HG02759 (cell line): ENCODE data around the gene STX8.

ENCODE experiments used
- ATAC-seq: cut with Tn5 transposase; IDR thresholded peaks from one replicate; pipeline ENCODE4 v1.9.1; 2021; ENCODE audit warnings: mild to moderate bottlenecking, moderate library complexity; ENCODE audit not compliant: unreplicated experiment

The STX8 gene

DNA sequence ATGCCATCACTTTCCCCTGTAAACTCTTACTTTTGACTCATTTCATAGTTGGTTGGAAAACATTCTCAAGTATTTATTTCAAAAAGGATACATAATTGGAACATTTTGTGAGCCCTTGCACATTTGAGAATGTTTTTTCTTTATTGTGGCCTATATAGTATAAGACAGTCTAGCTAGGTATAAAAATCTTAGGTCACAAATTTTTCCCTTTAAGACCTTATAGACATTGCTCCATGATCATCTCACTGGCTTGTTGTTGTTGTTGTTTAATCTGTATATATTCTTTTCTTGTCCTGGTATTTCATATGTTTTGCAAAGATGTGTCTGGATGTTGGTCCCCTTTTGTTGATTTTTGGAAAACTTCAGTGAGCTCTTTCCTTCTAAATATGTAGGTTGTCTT is 360.2 kb downstream of the STX8 start:
- no peak for ATAC-seq

DNA sequence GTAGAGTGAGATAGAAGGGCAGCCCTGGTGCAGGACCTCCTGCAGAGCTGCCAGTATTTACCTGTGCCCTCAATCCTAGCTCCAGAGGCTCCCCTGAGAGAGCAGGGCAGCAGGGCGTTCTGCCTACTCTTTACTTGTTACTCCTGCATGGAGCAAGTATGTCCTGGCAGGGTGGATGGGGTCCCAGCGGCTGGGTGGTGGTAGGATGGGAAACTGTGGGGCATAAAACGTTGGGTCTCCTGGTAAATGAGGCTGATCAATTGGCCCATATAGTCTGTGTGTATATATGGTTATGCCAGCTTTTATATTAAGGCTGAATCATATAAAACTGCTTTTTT is 362.3 kb downstream of the STX8 start:
- ATAC-seq: no peak

DNA sequence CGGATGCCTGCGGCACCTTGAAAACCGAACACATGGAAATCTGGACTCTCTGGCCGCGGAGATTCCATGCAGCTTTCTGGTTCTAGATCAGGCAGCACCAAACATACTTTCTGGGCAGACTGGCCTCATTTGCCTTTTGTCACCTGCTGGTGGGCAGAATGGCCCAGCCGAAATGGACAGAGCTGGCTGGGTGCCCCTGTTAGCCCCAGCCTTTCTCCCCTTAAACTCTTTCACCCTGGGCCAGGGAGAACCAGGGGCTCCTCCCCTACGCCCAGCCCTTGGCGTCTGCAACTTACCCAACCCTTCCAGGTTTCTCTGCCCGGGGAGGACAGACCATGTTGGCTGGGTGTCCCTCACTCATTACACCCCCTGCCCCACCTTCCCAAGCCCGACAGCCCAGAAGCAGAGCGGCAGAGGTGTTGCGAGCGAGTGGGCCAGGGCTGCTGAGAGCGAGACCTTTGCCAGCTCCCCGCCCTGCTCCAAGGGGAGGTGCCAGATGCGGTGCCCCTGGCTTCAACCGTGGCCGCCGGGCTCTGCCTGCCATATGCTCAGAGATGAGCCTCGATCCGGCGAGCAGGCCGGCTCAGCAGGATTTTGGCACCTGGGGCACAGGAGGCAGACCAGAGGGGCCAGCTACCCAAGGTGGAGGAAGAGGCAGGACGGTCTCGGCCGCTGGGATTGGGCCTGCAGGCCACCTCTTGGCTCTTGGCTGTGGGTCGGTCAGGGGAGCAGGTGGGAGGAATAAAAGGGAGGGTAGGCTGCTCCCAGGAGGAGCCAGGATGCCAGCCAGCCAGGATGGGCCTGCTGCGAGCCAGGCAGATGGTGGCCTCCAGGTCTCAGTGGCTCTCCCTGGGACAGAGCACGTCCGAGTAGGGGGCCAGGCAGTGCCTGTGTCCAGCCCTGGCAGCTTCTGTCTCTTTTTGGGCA is 363.0 kb downstream of the STX8 start:
- ATAC-seq: no peak

DNA sequence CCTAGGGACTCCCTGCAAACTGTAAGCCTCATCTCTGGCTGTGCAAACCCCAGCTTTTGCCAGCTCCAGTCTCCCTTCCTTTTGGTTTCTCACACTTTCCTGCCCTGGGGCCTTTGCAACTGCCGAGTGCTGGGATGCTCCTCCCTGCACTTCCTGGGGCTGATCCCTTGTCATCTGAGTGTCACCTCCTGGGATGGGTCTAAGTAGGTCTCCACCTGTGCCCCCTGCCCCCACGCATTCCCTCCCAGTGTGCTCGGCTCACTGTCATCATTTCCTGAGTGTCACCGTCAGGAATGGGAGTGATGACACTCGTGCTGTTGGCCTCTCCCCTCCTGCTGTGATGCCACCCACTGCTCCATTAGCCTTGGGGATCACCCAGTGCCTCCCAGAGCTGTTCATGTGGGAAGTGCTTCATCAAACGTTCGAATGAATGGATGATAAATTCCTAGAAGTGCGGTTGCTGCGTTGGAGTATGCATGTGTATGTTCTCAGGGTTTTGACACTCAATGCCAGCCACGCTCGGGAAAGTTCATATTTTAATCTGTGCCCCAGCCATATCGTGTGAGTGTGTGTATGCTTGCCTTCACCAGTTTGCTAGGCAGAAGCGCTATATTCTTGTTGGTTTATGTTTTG is 364.4 kb downstream of the STX8 start:
- ATAC-seq: no peak

DNA sequence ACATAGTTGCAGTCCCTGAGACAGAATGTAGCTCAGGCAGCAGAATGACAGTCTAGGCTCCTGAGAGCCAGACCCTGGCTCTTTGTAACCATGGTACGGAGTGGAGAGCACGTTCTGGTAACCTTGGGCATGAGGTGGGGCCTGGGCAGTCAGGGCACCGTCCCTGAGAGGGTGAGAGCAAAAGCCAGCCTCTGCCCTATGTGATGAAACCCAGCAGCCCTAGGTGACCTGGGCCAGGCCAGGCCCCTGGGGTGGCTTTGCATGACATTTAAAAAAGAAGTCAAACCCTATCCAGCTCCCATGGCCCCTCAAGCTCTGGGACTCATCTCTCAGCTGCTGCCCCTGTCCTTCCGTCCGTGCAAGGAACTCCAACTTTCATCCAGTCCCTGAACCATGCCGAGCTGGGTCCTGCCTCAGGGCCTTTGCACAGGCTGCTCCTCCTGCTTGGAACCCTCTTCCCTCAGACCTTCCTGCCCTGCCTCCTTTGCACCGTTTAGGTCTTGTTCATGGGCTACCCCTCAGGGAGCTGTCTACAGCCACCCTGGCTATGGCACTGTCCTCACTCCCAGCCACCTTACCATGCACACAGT is 365.7 kb downstream of the STX8 start:
- no peak for ATAC-seq

DNA sequence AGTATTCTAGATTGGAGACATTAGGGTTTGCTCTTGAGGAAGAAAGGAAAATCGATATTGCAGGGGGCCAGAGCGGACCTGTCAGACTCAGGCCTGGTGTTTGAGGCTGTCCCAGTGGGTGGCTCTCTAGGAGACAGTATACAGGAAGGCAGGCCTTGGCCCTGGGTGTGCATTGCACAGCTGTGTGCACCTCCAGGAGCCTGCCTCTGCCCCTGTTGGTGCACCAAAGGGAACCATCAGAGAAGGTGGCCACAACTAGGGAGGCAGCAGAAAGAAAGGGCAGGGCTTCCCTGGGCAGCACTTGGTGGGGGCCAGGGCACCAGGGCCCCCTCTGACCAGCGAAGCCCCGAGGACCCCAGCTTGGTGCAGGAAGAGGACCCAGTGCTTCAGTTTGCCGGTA is 366.3 kb downstream of the STX8 start:
- ATAC-seq: no peak

DNA sequence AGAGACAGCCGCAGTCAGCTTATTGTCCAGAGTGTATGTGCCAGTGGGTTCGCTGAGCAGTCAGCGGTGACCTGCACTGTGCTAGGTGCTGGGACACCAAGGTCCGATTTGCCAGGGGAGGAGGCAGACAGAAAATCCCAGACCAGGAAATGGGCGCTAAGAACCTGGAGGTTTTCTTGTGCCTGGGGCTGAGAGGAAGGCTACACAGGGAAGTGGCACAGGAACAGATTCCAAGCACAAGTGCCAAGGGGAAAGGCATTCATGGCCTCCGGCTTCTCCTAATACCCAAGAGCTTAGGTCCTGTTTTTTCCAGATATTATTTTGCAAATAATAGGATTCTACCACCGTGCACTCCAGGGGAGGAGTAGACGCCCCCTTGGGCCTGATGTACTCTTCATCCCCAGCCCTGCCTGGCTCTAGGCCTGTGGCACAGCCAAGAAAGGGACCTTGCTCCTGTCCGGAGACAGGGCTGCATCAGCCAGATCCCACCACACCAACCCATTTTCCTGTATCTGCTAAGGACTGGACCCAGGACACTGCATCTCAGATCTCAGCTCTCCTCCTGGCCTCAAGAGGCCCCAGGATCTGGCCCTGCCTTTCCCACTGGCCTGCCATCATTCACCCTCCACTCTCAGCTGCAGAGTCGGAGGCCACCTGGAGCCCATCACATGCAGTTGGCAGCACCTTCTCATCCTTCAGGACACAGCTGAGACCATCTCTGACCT is 367.1 kb downstream of the STX8 start:
- ATAC-seq: no peak

DNA sequence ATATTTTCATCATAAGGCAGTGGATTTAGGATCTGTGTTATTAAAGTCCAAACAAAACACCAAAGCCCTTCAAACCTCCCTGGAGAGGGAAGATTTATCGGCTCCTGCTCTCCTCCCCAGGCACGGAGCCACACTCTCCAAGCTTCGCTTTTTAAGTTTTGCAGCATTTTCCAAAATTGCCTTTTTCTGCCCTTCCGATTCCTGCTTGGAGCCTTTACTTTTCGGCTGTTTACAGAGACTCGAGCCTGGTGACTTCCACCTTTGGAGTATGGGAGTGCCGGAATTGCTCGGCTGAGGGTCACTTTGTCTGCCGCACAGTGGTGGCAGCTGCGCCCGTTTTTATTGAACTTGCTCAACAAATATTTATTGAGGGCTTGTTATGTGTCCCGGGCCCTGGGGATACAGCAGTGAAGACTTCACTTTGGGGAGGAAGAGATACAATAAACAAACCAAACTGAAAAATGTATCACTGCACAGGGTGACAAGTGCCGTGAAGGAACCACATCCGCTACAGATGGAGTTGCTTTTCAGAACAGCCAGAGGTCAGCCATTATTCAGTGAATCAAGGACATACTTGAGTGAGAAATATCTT is 368.8 kb downstream of the STX8 start:
- ATAC-seq: no peak

DNA sequence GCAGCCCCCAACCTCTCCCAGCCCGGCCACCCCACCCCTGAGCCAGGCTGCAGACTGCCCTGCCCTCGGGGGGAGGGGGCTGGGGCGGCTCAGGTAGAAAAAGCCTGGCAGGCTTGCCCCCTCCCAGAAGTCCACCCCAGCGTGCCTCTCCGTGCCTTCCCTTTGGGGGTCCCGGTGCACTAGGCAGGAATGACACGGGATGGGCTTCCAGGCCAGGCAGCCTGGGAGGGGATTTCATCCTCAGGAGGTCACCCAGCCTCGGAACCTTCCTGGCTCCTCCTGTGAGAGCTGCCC is 369.3 kb downstream of the STX8 start:
- no peak for ATAC-seq

DNA sequence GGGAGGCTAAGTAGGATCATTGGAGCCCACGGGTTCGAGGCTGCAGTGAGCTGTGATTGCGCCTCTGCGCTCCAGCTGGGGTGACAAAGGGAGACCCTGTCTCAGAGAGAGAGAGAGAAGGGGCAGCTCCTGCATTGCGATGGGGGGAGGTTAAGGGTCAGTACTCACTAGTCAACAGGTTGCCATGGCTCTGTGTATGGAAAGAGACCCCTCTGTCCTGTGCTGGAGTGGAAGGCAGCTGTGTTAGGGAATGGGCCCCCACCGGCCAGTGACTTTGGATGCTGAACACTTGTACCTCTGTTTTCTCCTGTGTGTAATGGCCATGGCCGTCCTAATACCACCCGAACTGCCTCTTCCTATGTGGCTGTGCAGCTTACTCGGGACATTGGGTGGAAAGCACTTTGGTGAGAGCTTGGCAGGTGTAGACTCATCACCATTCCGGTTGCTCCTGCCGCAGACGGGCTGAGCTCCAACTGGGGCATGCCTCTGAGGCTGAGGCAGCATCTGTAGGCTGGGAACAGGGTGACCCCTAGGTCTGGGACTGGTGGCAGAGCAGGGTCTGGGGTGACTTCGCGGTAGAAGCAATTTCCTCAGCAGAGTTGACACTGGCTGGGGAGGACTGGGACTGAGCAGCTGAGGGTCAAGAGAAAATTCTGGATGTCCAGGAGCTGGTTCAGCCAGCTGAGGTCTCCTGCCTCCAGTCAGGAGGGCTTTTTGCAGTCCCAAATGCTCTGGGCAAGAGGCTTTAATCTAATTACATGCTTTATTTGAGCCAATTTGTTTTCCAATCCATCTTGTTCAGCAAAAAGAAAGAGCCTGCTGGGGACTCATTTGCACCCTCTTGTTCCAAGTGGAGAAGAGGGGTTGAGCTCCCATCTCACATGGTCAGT is 369.9 kb downstream of the STX8 start:
- ATAC-seq: no peak

DNA sequence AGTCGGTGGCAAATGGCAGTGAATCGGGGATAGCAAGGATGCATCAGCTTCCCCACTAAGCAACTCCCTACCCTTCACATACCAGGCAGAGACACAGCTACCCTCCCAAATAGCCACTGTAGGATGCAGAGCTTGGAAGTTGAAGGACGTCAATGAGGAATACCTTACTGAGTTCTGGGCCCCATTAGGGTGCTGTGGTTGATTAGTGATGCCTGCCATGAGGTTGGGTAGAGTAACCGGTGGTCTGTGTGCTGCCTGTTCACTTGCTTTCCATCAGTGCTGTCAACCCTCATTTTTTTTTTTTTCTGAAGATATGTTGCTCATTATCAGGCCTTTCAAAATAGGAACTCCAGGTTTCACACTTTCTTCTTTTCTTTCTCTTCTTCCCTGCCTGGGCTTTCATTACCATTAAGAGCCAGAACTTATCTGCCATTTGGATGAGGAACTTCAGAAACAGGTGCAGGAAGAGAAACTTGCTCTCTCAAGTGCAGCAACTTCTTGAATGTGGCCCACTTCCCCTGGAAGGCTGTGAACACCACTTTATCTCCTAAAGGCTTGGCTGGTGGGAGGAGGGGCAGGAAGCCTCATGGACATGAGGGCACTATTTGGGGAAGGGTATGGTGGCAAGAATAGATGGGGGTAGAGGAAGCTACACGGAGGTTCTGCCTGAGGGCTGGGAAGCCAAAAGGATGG is 370.8 kb downstream of the STX8 start:
- ATAC-seq: no peak

DNA sequence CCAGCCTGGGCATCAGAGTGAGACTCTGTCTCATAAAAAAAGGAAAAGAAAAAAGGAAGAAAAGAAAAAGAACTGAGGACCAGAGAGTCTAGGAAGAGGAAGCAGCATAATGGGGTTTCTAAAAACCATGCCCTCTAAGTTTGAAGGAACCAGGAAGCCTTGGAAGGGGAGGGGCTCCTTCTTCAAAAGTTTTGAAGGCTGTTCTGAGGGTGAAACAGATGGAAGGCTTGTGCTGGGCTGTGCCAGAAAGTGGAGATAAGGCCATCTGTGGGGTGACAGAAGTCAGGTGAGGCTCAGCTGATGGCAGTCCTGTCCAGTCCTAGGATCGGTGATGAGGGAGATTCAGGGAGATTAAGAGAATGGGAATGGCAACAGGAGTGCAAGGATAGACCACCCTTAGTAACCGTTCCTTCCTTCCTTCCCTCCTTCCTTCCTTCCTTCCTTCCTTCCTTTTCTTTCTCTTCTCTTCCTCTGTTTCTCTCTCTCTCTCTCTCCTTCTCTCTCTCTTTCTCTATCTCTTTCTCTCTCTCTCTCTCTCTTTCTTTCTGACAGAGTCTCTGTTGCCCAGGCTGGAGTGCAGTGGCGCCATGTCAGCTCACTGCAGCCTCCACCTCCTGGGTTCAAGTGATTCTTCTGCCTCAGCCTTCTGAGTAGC is 371.7 kb downstream of the STX8 start:
- no peak for ATAC-seq

DNA sequence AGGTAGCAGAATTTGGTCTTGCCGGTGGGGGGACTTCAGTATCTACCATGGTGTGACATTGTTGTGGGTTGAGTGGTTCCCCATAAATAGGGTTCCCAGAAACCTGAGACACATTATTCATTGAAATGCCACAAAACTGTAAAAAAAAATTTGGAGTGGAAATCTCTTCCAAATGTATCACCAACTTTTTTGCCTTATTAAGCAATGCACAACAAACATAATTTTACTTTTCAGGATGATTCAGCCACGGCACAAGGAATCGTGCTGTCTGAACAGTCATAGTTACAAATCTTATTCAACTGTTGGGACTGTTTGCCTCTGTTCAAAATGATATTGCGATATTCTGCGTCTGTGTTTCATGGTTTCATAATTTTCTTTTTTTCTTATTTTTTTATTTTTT is 373.1 kb downstream of the STX8 start:
- no peak for ATAC-seq

DNA sequence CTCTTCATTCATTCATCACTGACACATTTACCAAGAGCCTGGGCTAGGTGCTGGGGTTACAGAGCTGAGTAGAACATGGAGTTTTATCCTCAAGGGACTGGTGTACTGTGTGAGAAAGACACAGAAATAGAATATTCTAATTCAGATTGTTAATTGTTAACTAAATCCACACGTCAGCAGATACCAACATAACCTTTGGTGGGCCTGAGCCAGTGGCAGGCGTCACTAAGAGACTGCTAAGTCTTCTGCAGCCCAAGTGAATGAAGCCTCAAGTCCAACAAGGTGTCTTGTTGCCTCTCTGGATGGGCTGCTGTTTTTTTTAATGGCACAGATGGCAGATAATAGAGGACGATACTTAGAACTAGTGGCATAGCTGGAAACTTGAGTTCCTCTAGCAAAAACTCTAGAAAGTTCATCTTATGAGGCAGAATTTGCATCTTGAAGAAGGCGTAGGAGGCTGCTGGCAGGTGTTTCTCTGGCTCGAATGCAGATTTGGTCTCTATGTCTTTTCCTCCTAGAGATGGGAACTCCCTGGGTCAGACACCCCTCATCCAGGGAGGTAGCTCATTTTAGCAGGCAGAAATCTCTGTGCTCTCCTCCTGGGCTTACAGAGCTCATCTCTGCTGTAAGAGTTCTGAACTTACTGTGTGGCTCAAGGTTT is 374.8 kb downstream of the STX8 start:
- peak; percentile 80 for ATAC-seq
